ENCODE measurements around the gene IMMP2L. TPM values are rescaled to one million over a fixed set of nuclear protein-coding genes. Genes with fewer than 3 reads are reported as not detected.

Gene IMMP2L
- total and polyA plus RNA-seq, 2 of the 8 experiments (the other 6 are each of a cell fraction or from before 2014, with no cell fraction given), result 2.3 to 10.1 TPM

DNA sequence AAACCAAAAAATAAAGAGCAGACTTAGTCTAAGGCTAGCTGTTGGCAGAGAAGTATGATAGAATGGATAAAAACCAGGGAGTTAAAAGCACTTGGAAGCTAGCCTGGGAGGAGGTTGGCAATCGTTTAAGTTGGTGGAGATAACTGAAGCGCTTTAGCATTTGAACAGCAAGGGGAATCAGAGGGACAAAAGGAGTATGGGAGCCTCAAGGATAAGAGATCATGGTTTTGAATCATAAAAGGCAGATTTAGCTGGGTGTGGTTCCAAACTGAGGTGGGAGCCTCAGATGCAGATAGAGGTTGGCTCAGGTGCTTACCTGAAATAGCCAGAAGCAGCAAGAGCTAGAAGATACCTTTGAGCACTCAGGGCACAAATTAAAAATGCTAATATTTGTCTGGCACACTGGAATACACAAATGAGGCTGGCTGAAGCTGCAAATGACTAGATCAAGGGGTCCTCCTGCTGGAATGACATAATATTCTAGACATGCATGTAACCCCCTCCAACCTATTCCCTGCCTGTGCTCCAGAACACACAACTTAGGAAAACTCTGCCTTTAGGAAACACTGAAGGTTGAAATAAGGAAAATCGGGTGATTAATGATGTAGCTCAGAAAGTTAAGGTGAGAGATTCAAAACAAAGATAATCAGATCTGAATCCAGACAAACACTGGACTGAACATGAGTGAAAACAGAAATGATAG lies 843.6 kb downstream of the IMMP2L start (continued):
- TF ChIP-seq, protein P1, sequence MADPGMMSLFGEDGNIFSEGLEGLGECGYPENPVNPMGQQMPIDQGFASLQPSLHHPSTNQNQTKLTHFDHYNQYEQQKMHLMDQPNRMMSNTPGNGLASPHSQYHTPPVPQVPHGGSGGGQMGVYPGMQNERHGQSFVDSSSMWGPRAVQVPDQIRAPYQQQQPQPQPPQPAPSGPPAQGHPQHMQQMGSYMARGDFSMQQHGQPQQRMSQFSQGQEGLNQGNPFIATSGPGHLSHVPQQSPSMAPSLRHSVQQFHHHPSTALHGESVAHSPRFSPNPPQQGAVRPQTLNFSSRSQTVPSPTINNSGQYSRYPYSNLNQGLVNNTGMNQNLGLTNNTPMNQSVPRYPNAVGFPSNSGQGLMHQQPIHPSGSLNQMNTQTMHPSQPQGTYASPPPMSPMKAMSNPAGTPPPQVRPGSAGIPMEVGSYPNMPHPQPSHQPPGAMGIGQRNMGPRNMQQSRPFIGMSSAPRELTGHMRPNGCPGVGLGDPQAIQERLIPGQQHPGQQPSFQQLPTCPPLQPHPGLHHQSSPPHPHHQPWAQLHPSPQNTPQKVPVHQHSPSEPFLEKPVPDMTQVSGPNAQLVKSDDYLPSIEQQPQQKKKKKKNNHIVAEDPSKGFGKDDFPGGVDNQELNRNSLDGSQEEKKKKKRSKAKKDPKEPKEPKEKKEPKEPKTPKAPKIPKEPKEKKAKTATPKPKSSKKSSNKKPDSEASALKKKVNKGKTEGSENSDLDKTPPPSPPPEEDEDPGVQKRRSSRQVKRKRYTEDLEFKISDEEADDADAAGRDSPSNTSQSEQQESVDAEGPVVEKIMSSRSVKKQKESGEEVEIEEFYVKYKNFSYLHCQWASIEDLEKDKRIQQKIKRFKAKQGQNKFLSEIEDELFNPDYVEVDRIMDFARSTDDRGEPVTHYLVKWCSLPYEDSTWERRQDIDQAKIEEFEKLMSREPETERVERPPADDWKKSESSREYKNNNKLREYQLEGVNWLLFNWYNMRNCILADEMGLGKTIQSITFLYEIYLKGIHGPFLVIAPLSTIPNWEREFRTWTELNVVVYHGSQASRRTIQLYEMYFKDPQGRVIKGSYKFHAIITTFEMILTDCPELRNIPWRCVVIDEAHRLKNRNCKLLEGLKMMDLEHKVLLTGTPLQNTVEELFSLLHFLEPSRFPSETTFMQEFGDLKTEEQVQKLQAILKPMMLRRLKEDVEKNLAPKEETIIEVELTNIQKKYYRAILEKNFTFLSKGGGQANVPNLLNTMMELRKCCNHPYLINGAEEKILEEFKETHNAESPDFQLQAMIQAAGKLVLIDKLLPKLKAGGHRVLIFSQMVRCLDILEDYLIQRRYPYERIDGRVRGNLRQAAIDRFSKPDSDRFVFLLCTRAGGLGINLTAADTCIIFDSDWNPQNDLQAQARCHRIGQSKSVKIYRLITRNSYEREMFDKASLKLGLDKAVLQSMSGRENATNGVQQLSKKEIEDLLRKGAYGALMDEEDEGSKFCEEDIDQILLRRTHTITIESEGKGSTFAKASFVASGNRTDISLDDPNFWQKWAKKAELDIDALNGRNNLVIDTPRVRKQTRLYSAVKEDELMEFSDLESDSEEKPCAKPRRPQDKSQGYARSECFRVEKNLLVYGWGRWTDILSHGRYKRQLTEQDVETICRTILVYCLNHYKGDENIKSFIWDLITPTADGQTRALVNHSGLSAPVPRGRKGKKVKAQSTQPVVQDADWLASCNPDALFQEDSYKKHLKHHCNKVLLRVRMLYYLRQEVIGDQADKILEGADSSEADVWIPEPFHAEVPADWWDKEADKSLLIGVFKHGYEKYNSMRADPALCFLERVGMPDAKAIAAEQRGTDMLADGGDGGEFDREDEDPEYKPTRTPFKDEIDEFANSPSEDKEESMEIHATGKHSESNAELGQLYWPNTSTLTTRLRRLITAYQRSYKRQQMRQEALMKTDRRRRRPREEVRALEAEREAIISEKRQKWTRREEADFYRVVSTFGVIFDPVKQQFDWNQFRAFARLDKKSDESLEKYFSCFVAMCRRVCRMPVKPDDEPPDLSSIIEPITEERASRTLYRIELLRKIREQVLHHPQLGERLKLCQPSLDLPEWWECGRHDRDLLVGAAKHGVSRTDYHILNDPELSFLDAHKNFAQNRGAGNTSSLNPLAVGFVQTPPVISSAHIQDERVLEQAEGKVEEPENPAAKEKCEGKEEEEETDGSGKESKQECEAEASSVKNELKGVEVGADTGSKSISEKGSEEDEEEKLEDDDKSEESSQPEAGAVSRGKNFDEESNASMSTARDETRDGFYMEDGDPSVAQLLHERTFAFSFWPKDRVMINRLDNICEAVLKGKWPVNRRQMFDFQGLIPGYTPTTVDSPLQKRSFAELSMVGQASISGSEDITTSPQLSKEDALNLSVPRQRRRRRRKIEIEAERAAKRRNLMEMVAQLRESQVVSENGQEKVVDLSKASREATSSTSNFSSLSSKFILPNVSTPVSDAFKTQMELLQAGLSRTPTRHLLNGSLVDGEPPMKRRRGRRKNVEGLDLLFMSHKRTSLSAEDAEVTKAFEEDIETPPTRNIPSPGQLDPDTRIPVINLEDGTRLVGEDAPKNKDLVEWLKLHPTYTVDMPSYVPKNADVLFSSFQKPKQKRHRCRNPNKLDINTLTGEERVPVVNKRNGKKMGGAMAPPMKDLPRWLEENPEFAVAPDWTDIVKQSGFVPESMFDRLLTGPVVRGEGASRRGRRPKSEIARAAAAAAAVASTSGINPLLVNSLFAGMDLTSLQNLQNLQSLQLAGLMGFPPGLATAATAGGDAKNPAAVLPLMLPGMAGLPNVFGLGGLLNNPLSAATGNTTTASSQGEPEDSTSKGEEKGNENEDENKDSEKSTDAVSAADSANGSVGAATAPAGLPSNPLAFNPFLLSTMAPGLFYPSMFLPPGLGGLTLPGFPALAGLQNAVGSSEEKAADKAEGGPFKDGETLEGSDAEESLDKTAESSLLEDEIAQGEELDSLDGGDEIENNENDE (IDR thresholded peaks at IDR 0.05; ENCODE audit: insufficient replicate concordance, low read length), result peak; percentile 92
- no peak for TF ChIP-seq POLR2A (IDR thresholded peaks at IDR 0.05; ENCODE audit: control extremely low read depth in 1 of 2, low read depth in 2 of 2, low read length in 2 of 2)
- peak in 1 of 2 experiments; percentile 15; a peak in 1 of 3 replicates for TF ChIP-seq EP300 (IDR thresholded peaks at IDR 0.05; ENCODE audit: borderline replicate concordance in 1 of 2, low read depth in 2 of 2, low read length in 2 of 2)
- peak; percentile 57 for TF ChIP-seq NANOG (IDR thresholded peaks at IDR 0.05; ENCODE audit: insufficient read depth, low read depth, low read length, poor library complexity, severe bottlenecking)
- TF ChIP-seq SIN3A (conservative IDR thresholded peaks at IDR 0.05 in 1 of 2, IDR thresholded peaks at IDR 0.05 in 1 of 2; ENCODE audit: low read depth in 1 of 2, low read length in 2 of 2), result no peak
- no peak for TF ChIP-seq MAFK (IDR thresholded peaks at IDR 0.05; ENCODE audit: low read depth, low read length)
- no peak for TF ChIP-seq ASH2L (IDR thresholded peaks at IDR 0.05; ENCODE audit: low read length)

Data from H1 (cell line).